A549 (cell line): ENCODE results near the gene HOXD9.

Experiments used
- CHD4 ChIP-seq: fragments of 200-600 bp; sonication (generic); IDR thresholded peaks from 2 replicates; pipeline ENCODE4 v1.6.1; 2016; ENCODE audit warnings: antibody characterized with exemption, mild to moderate bottlenecking, borderline replicate concordance
- NR3C1 ChIP-seq: fragments of >200 bp; sonication (Bioruptor Twin); formaldehyde crosslinking; IDR thresholded peaks from 3 replicates; pipeline ENCODE4 v1.6.1; 2017
- PHF8 ChIP-seq: fragments of 200-600 bp; sonication (generic); IDR thresholded peaks from 2 replicates; pipeline ENCODE4 v1.6.1; 2016; ENCODE audit warnings: low read depth, mild to moderate bottlenecking, antibody characterized with exemption, moderate library complexity, borderline replicate concordance
- POLR2A ChIP-seq: IDR thresholded peaks from 2 replicates; pipeline ENCODE4 v1.6.1; 2012; ENCODE audit warnings: mild to moderate bottlenecking, low read length
- RAD21 ChIP-seq, 2 experiments: fragments of >200 bp in 1 of 2; sonication (Bioruptor Twin) in 1 of 2; formaldehyde crosslinking in 1 of 2; IDR thresholded peaks in 1 of 2; conservative IDR thresholded peaks in 1 of 2; 2 replicates in 1 of 2; 3 replicates in 1 of 2; pipeline ENCODE4 v1.6.1; 2012 to 2018; ENCODE audit warnings: inconsistent platforms in 1 of 2
- ZNF302 ChIP-seq: fragments of 250-450 bp; sonication (Bioruptor Pico); IDR thresholded peaks from 2 replicates; pipeline ENCODE4 v1.9.0; 2021; ENCODE audit warnings: inconsistent platforms, mild to moderate bottlenecking, moderate library complexity
- TF ChIP-seq, protein P1 (sequence below): fragments of >200 bp; sonication (Bioruptor Twin); formaldehyde crosslinking; IDR thresholded peaks from 3 replicates; pipeline ENCODE4 v1.5.1; 2016
- TF ChIP-seq, protein P2 (sequence below): IDR thresholded peaks from 2 replicates; pipeline ENCODE4 v1.6.1; 2012

DNA sequence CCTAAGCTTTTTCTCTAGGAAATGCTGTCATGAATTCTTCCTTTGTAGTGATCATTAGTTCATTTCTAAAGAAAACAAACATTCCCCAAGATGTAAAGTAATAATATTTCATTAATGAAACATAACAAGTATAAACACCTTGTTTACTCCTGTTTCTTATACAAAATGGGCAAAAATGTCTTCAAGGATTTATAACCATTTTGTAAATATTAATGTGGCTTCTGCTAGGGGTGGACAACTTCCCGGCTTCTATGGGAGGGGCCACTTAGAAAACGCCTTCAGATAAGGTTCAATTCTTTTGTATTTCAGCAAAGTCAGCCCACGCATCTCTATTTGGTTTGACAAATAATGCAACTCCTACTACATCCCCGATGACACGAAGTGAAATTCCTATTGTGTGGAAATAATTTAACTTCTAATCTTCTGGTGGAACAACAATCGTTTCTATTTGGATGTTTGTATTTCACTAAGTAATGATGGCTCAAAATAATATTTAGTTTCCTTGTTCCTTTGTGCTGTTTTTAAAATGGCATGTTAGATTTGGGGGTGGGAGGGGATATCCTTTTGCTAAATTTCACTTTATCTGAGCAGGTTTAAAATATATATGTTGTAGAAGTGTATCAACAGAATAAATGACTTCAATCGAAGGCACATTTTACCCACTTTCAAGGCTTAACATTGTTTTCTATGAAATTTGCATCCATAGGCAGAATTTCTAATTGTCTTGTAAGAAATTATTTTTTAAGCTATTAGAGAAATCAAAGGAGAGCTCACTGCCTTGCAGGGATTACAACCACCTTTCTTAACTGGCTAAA lies 51.3 kb downstream of the HOXD9 start:
- TF ChIP-seq POLR2A (no peak), CHD4 (no peak), RAD21 (conservative IDR thresholded peaks at IDR 0.05 in 1 of 2, IDR thresholded peaks at IDR 0.05 in 1 of 2) (no peak), PHF8 (no peak), ZNF302 (CRISPR knock-in tag) (no peak), NR3C1 (no peak)
- TF ChIP-seq, protein P1, sequence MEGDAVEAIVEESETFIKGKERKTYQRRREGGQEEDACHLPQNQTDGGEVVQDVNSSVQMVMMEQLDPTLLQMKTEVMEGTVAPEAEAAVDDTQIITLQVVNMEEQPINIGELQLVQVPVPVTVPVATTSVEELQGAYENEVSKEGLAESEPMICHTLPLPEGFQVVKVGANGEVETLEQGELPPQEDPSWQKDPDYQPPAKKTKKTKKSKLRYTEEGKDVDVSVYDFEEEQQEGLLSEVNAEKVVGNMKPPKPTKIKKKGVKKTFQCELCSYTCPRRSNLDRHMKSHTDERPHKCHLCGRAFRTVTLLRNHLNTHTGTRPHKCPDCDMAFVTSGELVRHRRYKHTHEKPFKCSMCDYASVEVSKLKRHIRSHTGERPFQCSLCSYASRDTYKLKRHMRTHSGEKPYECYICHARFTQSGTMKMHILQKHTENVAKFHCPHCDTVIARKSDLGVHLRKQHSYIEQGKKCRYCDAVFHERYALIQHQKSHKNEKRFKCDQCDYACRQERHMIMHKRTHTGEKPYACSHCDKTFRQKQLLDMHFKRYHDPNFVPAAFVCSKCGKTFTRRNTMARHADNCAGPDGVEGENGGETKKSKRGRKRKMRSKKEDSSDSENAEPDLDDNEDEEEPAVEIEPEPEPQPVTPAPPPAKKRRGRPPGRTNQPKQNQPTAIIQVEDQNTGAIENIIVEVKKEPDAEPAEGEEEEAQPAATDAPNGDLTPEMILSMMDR: no peak
- TF ChIP-seq, protein P2, sequence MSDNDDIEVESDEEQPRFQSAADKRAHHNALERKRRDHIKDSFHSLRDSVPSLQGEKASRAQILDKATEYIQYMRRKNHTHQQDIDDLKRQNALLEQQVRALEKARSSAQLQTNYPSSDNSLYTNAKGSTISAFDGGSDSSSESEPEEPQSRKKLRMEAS: no peak
